Measurements from ENCODE around the gene METAP1D.

The METAP1D gene

GRCh38 chr2:172082105-172082943 is 82.6 kb downstream of the METAP1D start:
- DNase-seq = no peak

- DNase-seq = no peak
These were observed 83.3 kb downstream of the METAP1D start for GRCh38 chr2:172082944-172083627.

- DNase-seq = no peak
These were observed 84.1 kb downstream of the METAP1D start for GRCh38 chr2:172083628-172084394.

GRCh38 chr2:172084395-172084644 is 84.6 kb downstream of the METAP1D start:
- no peak for DNase-seq

DNA sequence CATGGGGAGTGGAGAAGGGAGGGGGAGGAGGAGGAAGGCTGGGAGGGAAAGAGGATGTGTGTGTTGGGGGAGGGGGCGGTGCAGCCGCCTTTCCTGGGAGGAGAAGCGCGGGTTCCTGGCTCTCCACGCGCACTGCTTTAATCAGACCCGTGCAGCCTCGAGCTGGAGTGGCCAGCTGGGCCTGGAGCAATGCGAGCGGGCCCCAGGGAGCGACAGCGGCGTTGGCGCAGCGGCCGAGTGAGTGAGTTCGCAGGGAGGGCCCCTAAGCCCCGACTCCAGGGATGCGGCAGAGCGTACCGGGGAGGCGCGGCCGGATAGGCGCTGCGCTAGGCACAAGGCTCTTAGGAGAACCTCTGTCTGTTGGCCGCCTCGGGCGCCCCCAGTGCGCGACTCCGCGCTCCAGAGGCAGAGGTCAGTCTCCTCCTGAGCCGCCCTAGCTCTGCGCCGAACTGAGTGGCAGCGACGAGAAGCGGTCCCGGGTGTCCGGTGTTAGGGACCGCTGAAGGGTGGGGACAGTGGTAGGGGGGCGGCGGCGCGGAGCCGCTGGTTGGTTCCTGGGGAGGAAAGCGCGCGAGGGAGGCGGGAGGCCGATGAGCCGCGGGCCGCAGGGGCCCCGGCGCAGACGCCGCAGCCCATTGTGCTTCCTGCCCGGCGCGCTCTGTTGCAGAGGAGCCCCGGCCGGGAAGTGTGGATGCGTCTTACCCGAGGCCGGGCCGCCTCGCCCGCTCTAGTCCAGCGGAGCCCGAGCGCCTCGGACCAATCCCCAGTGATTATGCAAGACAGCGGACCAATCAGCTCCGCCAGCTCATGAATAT is 85.1 kb downstream of the METAP1D start:
- DNase-seq = peak; percentile 97

DNA sequence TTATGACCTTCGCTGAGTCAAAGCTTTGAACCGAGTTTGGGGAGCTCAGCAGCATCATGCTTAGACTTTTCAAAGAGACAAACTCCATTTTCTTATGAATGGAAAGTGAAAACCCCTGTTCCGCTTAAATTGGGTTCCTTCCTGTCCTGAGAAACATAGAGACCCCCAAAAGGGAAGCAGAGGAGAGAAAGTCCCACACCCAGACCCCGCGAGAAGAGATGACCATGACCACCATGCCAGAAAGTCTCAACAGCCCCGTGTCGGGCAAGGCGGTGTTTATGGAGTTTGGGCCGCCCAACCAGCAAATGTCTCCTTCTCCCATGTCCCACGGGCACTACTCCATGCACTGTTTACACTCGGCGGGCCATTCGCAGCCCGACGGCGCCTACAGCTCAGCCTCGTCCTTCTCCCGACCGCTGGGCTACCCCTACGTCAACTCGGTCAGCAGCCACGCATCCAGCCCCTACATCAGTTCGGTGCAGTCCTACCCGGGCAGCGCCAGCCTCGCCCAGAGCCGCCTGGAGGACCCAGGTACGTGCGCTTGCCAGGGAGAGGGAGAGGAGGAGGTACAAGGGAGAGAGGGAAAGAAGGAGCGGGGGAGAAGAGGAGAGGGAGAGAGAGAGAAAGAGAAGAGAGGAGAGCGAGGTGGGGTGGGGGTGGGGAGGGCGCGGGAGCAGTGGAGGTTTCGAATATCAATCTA is 85.9 kb downstream of the METAP1D start, which contains the start of gene DLX1:
TSS of gene DLX1 (plus strand) at position 48 of the 700 bp plus-strand sequence. CDS start at position 219, 171 bp downstream.
- DNase-seq = no peak

DNA sequence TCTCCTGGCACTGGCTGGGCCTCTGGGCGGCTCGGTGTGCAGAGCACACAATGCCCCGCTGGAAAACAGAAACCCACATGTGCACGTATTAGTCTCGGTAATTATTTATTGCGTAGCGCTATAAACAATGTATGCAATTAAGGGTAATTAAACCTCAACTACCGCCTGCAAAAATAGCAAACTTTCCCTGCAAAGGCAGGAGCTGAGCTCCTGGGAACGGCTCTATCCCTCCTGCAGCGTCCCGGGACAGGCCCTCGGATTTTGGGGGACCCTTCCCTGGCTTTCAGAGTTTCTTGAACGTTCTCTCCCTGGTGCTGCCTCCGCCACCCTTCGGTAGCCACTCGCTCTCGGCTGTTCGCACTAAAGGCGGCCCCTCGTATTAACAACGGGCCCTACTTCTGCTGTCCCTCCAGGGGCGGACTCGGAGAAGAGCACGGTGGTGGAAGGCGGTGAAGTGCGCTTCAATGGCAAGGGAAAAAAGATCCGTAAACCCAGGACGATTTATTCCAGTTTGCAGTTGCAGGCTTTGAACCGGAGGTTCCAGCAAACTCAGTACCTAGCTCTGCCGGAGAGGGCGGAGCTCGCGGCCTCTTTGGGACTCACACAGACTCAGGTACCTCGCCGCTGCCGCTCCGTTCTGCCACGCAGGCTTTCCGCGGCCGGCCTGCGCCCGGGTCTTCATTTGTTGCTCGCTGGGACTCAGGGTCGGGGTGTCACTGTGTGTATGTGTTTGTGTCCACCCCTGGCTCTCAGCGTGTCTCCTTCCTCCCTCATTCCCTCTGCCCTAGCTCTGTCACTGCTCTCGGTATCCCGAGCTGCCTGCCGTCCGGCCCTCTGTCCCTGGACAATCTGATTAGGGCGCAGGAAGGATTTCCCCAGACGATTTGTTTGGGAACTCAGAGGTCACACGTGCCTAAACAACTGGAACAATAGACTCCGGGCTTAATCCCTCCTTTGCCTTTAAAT is 86.8 kb downstream of the METAP1D start:
- no peak for DNase-seq

- DNase-seq = no peak
These were observed 87.5 kb downstream of the METAP1D start for GRCh38 chr2:172087207-172087779.

GRCh38 chr2:172087780-172088244 is 88.1 kb downstream of the METAP1D start:
- no peak for DNase-seq

GRCh38 chr2:172088245-172089004 is 88.7 kb downstream of the METAP1D start:
- no peak for DNase-seq

DNA sequence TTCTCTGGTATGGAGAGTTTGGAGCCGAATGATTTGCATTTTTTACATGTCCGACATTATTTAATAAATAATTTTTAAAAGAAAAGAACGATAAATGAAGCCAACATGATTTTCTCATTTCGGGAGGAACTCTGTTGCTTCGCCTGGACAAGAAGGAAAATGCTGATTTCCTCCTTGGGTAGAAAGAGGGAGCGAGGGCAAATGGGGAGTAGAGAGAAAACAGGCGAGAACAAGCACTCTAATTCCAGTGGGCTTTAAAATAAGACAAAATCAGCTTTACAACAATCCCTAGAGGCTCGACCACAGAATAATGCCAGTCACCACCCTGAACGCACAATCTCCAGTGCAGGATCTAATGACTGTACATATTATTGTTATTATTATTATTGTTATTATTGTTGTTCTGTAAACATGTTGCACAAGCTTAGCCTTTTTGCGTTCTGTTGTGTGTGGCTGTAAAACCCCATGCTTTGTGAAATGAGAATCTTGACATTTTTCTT is 89.3 kb downstream of the METAP1D start:
- no peak for DNase-seq

DNA sequence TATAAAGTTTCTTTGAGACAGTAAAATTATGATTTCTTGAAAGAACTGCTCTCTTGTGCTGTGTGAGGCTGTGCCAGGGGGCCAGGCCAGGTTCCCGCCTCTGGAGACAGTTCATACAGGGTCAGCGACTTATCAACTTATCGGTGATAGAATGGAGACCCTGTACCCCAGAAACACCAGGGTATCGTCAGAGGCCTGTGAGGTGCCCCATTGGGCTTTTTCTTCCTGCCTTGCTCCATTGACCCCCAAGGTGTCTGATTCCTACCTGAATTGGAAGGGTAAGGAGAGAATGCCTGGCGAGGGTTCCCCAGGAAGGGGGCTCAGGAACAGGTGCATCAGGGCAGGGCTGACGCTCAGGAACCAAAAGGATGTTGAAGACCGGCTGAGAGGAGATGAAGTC is 89.9 kb downstream of the METAP1D start:
- DNase-seq = no peak

DNA sequence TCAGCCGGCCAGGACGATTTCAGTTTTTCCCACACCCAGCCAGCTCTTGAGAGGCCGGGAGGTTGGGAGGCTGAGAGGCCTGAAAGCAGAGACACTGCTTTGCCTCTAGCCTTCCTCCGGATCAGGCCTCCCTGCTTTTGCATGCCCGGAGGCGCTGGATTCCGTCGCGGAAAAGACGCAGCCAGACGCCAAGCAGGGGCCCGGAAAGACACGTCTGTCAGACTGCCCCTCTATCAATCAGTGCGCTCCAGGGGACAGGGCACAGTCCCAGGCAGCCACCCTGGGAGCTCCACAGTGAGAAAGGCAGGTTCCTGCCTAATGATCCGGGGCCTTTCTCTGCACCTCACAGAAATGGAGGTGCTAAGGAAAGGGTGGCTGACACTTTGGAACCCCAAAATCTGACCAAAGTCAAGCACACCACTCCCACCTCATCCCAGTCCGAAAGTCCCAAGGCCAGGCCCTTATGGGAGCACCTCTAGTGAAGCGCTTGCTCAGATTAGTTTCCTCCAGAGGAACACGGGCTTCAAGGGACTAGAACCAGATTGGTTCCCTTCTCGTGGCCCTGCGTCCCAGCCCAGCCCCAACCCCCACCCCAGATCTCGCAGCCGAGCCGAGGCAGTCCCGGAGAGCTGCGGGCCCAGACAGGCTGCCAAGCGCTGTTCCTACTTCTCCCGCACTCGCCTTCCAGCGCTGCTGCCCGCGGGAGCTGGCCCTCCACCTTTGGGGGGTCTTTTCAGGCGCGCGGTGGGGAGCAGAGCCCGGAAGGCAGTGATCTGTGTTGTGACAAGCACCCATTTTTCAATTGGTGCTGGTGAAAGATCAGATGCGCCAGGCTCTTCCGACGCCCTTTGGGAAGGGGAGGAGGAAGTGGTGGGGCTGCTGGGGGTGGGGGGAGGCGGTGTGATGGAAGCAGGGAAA is 90.5 kb downstream of the METAP1D start:
- DNase-seq = no peak

- no peak for DNase-seq
These were observed 91.4 kb downstream of the METAP1D start for GRCh38 chr2:172091000-172091641.

DNA sequence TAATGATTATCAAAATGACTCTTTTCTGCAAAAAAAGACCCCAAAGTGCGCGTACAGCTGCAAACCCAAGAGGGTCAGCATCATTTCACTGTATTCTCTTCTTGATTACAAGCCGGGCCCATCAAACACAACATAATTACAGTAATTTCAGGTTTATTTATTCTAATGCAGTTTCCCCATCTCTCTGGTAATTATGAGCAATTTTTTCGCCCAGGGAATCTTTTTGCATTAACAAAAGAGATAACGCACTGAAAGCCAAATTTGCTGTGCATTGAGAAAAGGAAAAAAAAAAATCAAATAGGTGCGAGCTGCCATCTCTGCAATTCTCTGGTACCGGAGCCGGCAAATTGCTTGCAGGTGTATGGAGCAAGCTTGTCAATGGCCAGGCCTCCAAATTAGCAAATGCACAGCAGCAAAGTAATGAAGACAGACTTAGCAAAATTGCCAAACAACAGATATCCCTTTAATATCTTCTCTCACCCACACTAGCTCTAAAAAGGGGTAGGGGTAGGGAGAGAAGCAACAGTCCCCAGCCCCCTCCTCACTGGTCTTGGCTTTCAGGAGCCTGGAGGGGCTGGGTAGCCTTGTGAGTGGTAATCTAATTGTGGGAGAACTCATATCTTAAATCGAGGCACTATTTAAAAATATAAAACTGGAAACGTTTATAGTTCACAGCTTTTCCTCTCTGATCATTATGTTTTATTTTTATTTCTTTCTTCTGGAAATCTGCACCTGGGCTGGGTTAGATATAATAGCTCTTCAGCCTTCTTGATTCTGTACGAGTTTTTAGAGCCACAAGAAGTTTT is 92.2 kb downstream of the METAP1D start:
- DNase-seq = no peak

- DNase-seq = no peak
These were observed 93.1 kb downstream of the METAP1D start for GRCh38 chr2:172092716-172093415.

Data from fibroblast of skin of right quadriceps (primary cell).